Jurkat, Clone E6-1 (cell line): ENCODE measurements around the gene OR1S2. TPM values are rescaled to one million over a fixed set of nuclear protein-coding genes. Genes with fewer than 3 reads are reported as not detected.
"Not testable (repeated sequence)": the region's sequence is repeated elsewhere in the genome, so short reads cannot be mapped to it uniquely, and the experiment has no call there.

ENCODE experiments used
- DNase-seq: peaks from one replicate; pipeline ENCODE4 v3.0.0-alpha.2; 2011; ENCODE audit warnings: low read depth, low spot score
- H3K4me3 ChIP-seq: 2 replicates; pipeline ENCODE4 v1.5.1; 2011; ENCODE audit warnings: mild to moderate bottlenecking, low read length, control low read depth, moderate library complexity
- polyA plus RNA-seq: library from polyadenylated mRNA; unstranded; fragments of >200 nt; gene quantifications from one replicate; pipeline ENCODE4 v1.2.1, GENCODE V29; 2012; ENCODE audit warnings: missing spikeins; ENCODE audit not compliant: insufficient read length, insufficient read depth

Gene OR1S2
- not detected for polyA plus RNA-seq

DNA sequence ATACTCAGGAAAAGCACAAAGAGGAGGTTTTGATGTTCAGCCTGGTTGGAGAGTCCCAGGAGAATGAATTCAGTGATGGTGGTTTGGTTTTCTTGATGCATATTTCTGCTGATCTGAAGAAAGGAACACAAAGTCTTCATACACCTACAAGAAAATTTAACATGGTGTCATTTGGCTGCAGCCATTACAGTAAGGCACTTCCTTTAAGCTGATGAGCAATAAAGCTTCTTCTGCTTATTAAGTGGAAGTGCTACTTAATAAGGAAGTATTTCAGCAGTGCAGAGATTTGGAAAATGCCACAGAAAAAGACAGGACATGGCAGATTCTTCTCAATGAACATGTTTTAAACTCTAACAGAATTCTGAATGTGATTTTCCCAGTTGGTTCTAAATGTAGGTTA, at the start of gene OR1S2:
Gene OR1S2 (minus strand): TSS at position 101 of the 400 bp plus-strand sequence. CDS start 0 bp downstream, at position 101.
- no peak for DNase-seq
- H3K4me3 ChIP-seq = no peak within 1 kb of the TSS

DNA sequence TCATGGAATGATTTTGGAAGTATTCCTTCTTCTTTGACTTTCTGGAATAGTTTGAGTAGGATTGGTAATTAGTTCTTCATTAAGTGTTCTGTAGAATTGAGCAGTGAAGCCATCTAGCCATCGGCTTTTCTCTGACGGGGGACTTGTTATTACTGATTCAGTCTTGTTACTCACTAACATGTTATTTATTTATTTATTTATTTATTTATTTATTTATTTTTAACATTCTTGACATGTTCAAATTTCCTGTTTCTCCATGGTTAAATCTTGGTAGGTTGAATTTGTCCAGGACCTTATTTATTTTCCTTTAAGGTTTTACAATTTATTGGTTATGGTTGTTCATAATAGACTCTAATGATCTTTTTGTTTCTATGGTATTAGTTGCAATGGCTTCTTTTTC, 40.0 kb upstream of the OR1S2 start:
- no peak overlapping the region for H3K4me3 ChIP-seq
- DNase-seq = no peak

DNA sequence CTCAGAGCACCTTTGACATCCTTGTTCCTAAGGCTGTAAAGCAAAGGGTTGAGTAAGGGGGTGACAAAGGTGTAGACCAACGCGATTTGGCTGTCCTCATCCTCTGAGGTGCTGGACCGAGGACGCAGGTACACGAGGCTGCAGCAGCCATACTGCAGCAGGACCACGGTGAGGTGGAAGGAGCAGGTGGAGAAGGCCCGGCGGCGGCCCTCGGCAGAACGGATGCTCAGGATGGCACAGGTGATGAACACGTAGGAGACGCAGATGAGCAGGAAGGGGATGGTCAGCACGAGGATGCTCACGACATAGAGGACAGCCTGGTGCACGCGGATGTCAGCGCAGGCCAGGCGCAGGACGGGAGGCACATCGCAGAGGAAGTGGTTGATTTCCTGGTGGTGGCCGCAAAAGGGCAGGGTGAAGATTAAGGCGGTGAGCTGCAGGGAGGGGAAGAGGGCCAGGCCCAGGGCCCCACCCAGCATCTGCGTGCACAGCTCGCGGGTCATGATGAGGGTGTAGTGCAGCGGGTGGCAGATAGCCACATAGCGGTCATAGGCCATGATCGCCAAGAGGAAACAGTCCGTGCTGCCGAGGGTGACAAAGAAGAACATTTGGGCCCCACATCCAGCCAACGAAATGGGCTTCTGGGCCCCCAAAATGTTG, 24.1 kb upstream of the OR1S2 start:
- no peak overlapping the region for H3K4me3 ChIP-seq
- no peak for DNase-seq

- DNase-seq = no peak
- H3K4me3 ChIP-seq = no peak overlapping the region
These were observed 18.8 kb upstream of the OR1S2 start for GRCh38 chr11:58222721-58223120.

GRCh38 chr11:58216476-58216875, 12.5 kb upstream of the OR1S2 start:
- no peak for DNase-seq
- H3K4me3 ChIP-seq = no peak overlapping the region

DNA sequence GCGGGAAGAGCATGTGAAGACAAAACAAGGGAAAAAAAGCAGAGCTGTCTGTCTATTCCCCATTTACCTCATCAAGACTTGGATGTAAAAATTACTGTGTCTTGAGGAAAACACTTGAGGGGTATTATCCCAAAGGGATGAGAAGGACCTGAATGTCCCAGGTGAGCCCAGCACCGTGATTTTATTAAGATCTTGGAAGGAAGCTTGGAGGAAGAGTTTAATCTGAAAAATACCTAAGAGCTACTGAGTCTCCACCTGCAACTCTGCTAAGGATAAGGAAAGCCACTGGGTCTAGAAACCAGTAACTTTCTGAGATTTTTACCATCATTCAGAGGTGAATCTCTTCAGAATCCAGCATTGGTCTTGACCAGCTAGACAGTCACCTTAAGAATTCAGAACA, 8.5 kb upstream of the OR1S2 start, which contains the start of gene OR1S1:
Gene OR1S1 (plus strand): TSS at position 301 of the 400 bp plus-strand sequence.
- not testable (repeated sequence) for H3K4me3 ChIP-seq, DNase-seq

GRCh38 chr11:58199271-58199670, 4.7 kb downstream of the OR1S2 start:
- no peak overlapping the region for H3K4me3 ChIP-seq
- DNase-seq = no peak

DNA sequence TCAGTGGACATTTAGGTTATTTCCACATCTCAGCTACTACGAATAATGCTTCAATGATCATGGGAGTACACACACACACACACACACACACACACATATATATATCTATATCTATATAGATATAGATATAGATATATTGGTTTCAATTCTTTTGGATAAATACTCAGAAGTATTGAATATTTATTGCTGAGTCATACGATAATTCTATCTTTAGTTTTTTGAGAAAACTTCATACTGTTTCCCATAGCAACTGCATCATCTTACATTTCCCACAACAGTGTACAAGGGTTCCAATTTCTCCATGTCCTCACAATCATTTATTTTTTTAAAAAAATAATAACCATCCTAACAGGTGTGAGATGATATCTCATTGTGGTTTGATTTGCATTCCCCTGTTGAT, 8.0 kb downstream of the OR1S2 start:
- DNase-seq = no peak
- no peak overlapping the region for H3K4me3 ChIP-seq

DNA sequence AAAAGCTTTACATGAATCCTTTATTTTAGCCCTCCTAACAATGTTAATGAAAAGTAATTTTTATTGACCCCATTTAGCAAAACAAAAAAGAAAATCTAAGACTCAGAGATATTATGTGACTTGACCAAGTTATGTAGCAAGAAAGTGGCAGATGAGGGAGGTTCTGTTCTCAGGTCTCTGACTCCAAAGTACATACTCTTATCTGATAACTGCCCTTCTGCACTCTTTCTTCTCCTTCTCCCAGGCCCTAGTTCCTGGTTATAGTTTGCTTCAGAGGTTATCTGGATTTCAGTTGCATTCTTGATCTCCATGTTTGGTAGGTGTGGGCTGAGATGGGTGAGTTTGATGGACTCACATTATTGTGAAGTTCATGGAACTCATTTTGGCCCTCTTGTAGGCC, 10.6 kb downstream of the OR1S2 start:
- DNase-seq = no peak
- no peak overlapping the region for H3K4me3 ChIP-seq

DNA sequence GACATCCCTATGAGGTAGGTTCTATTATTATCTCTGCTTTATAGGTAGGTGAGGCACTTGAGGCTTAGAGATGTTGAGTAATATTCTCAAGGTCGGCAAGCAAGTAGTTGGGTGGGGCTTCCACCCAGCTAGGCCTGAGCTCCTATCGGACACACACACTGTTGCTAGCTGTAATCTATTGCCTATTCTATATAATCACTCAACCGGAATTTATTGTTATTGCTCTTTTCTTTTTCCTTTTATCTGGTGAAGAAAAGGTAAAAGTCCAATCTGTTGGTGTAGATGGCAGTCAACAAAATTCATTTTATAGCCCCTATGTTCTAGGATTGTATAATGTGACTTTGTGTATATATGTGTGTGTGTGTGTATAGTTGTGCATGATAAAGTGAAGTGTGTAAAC, 11.7 kb downstream of the OR1S2 start:
- DNase-seq = no peak
- H3K4me3 ChIP-seq = no peak overlapping the region

DNA sequence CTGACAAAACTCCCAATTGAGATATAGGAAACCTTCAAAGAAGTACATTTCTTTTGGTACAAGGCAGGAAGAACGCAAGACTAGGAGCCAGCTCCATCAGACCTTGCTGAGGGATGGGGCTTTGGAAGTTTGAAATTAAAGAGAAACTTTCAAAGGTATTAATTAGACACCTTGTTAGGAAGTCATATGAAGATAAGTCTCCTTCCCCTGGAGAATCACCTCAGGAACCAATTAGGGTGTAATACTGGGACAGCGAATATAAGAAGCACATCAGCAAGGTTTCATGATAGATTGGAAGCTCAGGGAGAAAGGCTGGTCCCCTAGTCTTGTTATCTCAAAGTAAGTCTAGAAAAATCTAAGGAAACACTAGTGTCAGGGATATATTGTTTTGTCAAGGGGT, 15.2 kb downstream of the OR1S2 start, which contains the start of gene OR9Q2:
Gene OR9Q2 (plus strand): TSS at position 301 of the 400 bp plus-strand sequence. CDS start 1,421 bp downstream, outside the sequence.
- DNase-seq = no peak
- no peak within 1 kb of the TSS for H3K4me3 ChIP-seq

DNA sequence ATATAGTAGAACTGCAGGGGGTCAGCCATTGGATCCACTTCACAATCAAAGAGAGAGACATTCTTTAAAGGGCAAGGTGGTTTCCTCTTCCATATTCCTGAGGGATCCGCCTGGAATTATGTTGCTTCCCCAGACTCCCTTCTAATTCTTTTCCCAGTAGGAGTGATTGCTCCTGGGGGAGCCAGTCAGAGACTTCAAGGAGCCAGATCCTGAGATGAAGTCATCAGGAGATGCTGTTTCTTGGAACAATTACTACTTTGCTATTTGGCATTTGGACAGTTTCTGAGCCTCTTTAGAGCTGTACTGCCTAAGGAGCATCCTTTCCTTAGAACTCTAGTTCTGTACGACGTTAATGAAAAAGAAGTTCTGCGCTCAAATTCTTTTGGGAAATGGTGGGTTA, 17.0 kb downstream of the OR1S2 start:
- no peak for DNase-seq
- no peak overlapping the region for H3K4me3 ChIP-seq

- no peak overlapping the region for H3K4me3 ChIP-seq
- DNase-seq = no peak
These were observed 24.3 kb downstream of the OR1S2 start for GRCh38 chr11:58179648-58180047.

DNA sequence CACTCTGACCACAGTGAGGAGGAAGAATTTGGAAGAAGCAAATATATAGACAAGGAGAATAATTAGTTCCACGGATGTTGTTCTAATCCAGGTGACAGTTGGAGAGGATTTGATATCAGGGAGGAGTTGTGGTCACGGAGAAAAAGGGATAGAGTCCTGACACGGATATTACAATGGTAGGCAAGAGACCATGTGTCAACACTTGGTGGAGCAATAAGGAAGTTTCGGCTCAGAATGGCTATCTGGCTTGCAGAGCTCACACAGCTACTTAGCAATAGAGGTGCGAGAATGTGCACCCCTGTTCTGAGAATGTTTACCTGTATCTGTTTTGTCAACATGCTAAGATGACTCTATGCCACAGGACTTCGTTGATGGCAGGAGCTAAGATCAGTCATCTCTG, 25.5 kb downstream of the OR1S2 start:
- no peak for DNase-seq
- no peak overlapping the region for H3K4me3 ChIP-seq

GRCh38 chr11:58177409-58178054, 26.4 kb downstream of the OR1S2 start:
- H3K4me3 ChIP-seq = no peak overlapping the region
- DNase-seq = no peak

GRCh38 chr11:58165504-58166106, 38.3 kb downstream of the OR1S2 start:
- H3K4me3 ChIP-seq = no peak overlapping the region
- DNase-seq = no peak

GRCh38 chr11:58164990-58165389, 39.0 kb downstream of the OR1S2 start:
- DNase-seq = no peak
- no peak overlapping the region for H3K4me3 ChIP-seq

DNA sequence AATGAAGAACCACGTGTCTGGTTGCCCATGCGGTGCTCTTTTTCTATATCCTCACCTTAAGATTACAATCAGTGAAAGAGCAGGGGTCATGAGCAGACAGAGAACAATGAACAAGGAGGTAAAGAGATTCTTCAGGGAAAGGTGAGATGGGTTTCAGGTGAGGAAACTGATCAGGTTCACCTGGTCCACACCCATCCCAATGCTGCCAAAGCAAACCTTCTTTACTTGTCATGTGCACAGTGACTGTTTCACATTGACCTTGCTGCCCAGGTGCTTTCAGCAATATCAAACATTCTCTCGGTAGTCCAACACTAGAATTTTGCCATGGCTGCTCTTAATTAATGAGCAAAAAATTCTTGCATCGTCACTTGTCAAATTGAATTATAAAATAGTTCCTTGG, 39.6 kb downstream of the OR1S2 start:
- H3K4me3 ChIP-seq = no peak overlapping the region
- no peak for DNase-seq
